Measurements from ENCODE around the gene PRC1. TPM values are rescaled to one million over a fixed set of nuclear protein-coding genes. Genes with fewer than 3 reads are reported as not detected.

PRC1 gene, protein sequence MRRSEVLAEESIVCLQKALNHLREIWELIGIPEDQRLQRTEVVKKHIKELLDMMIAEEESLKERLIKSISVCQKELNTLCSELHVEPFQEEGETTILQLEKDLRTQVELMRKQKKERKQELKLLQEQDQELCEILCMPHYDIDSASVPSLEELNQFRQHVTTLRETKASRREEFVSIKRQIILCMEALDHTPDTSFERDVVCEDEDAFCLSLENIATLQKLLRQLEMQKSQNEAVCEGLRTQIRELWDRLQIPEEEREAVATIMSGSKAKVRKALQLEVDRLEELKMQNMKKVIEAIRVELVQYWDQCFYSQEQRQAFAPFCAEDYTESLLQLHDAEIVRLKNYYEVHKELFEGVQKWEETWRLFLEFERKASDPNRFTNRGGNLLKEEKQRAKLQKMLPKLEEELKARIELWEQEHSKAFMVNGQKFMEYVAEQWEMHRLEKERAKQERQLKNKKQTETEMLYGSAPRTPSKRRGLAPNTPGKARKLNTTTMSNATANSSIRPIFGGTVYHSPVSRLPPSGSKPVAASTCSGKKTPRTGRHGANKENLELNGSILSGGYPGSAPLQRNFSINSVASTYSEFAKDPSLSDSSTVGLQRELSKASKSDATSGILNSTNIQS
- 10 to 100 TPM in 1 of 4 donors, 1 to 10 TPM in 3; 2.2 to 12.7 (median 4.5) TPM for total RNA-seq

DNA sequence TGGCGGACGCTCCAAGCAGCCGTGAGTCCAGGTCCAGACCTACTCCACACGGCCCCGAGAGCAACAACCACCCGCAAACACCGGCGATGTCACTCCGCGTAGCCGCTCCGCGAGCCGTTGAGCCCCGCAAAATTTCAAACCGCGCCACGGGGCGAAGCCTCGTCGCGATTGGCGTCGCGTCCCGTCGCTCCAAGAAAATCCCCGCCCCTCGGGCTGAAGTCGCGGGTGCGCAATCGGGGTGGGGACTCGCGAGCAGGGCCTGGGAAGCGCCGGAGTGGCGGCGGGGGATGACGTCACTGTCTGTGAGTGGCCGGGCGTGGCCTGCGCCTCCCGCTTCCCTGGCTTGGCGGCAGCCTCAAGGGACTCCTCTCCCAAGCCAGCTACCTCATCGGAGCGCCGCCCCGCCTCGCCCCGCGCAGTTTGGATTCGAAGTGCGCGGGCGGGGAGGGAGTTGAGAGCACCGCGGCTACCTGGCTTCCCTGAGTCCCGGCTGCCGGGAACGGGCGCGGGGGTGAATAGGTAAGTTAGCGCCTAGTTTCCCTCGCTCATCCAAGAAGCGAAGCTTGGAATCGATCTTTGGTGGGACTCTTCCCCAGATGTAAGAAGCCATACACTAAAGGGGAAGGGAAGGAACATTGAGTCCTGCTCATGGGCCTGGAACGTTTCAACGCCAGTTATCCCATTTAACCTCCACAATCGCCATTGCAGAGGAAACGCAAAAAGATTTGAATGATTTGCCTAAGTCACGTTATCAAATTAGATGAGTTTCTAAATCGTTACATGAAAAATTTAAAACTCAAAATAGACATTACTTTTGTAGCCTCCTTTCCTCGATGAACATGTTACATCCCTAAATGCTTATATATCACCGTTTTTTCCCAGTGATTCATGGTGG, at the start of gene PRC1:
Gene PRC1, minus strand, starts transcription at position 119 of the 895 bp plus-strand sequence. Its CDS starts 118 bp downstream, at position 1.
- WGBS, 2 donors (ENCODE audit: low coverage in 1 of 2) = 0 to 1% methylated on average over 12 to 22 of the region's 75 CpGs
- Histone ChIP-seq H3K4me1 (peaks cover 0 to 21% (median 0%) of the 10 kb centered on the region in 3 donors), H3K27ac (peak within 1 kb of the TSS; percentile 82 to 92 (median 88)), H3K4me3 (peak within 1 kb of the TSS; percentile 52 to 94), H3K36me3 (peaks cover 0 to 26% of the 10 kb centered on the region in 2 donors), H3K27me3 (no peaks in the 10 kb centered on the region), H3K9me3 (no peaks in the 10 kb centered on the region)
- TF ChIP-seq POLR2AphosphoS5 (IDR thresholded peaks at IDR 0.05) (peak; percentile 88), EP300 (IDR thresholded peaks at IDR 0.05) (no peak), POLR2A (IDR thresholded peaks at IDR 0.05) (peak; percentile 56 to 68)
- TF ChIP-seq, protein P1, sequence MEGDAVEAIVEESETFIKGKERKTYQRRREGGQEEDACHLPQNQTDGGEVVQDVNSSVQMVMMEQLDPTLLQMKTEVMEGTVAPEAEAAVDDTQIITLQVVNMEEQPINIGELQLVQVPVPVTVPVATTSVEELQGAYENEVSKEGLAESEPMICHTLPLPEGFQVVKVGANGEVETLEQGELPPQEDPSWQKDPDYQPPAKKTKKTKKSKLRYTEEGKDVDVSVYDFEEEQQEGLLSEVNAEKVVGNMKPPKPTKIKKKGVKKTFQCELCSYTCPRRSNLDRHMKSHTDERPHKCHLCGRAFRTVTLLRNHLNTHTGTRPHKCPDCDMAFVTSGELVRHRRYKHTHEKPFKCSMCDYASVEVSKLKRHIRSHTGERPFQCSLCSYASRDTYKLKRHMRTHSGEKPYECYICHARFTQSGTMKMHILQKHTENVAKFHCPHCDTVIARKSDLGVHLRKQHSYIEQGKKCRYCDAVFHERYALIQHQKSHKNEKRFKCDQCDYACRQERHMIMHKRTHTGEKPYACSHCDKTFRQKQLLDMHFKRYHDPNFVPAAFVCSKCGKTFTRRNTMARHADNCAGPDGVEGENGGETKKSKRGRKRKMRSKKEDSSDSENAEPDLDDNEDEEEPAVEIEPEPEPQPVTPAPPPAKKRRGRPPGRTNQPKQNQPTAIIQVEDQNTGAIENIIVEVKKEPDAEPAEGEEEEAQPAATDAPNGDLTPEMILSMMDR (IDR thresholded peaks at IDR 0.05) = no peak
- peak; percentile 100 for ATAC-seq

DNA sequence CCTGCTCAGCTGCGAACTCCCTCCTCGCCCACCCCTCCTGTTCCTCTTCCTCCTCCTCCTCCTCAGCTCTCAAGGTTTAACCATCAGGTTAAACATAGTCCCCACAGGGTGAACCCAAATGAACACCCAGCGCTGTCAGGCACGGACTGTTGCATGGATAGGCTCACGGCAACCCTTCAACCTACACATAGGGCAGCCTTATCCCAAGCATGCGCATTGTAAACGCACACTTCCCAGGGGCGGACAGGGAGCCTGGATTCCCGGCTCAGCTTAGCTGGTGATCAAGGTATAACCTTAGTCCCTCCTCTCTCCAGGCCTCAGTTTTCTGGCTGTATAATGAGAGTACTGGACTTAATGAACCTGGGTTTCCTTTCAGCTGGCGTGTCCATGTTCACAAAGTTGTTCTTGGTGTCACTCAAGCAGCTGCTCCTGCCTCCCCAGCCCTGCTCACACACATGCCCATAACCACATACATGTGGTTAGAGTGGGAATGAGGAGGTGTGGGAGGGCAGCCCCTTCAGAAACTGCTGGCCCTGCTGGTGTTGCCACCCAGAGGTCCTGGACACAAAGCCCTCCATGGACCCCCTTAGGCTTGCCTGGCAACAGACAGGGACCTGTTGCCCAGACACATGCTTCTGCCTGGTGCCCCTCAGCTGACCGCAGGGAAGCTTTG, 49.0 kb upstream of the PRC1 start:
- ATAC-seq = no peak
- WGBS, 2 donors (ENCODE audit: low coverage in 1 of 2) = 85 to 100% methylated on average over 3 to 5 of the region's 11 CpGs
- TF ChIP-seq POLR2AphosphoS5 (IDR thresholded peaks at IDR 0.05) (no peak), EP300 (IDR thresholded peaks at IDR 0.05) (no peak)
- TF ChIP-seq, protein P1 (IDR thresholded peaks at IDR 0.05) = no peak
- no peaks in the 10 kb centered on the region for H3K9me3 ChIP-seq
- no peaks in the 10 kb centered on the region for H3K4me1 ChIP-seq
- H3K27me3 ChIP-seq = peaks cover 23% of the 10 kb centered on the region
- H3K36me3 ChIP-seq = no peaks in the 10 kb centered on the region
- no peak overlapping the region for H3K27ac ChIP-seq
- no peak overlapping the region for H3K4me3 ChIP-seq

DNA sequence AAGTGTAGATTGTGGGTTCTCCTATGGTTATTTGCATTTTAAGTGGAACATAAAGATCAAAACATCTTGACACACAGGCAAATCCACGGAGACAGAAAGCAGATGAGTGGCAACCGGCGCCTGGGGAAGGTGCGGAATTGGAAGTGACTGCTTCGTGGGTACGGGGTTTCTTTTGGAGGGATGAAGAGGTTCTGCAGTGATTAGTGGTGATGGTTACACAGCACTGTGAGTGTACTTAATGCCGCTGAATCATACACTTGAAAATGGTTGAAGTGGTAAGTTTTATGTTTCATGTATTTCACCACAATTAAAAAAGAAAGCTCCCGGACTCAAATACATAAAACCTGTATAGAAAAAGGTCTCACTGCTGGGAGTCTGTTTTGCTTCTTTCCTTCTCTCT, 46.5 kb upstream of the PRC1 start:
- Histone ChIP-seq H3K4me1 (no peaks in the 10 kb centered on the region), H3K27ac (no peak overlapping the region), H3K36me3 (no peaks in the 10 kb centered on the region), H3K9me3 (no peaks in the 10 kb centered on the region), H3K27me3 (peaks cover 32% of the 10 kb centered on the region), H3K4me3 (no peak overlapping the region)
- TF ChIP-seq EP300 (IDR thresholded peaks at IDR 0.05) (no peak), POLR2AphosphoS5 (IDR thresholded peaks at IDR 0.05) (no peak), POLR2A (IDR thresholded peaks at IDR 0.05) (no peak)
- TF ChIP-seq, protein P1 (IDR thresholded peaks at IDR 0.05) = no peak
- ATAC-seq = no peak
- 78 to 81% methylated on average over 8 of the region's 8 CpGs for WGBS, 2 donors (ENCODE audit: low coverage in 1 of 2)

DNA sequence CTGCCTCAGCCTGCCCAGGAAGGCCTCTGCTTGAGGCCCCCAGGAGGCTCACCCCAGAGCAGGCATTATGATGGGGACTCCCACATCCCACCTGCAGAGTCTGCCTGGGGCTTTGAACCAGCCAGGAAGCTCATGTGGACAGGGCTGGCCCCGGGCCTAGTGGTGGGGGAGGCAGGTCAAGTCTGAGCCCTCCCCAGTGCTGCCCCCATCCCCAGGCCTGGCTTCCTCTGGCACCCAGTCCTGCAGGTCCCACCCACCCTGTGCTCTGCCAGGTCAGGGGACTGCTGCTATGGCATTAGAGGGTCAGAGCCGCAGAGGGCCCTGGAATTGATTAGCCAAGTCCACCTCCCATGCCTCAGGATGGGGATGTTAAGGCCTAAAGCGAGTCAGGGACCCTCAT, 45.7 kb upstream of the PRC1 start:
- Histone ChIP-seq H3K27ac (no peak overlapping the region), H3K9me3 (no peaks in the 10 kb centered on the region), H3K27me3 (peaks cover 34% of the 10 kb centered on the region), H3K36me3 (no peaks in the 10 kb centered on the region), H3K4me3 (no peak overlapping the region), H3K4me1 (no peaks in the 10 kb centered on the region)
- no CpG with 5 or more reads among the region's 3 CpGs for whole genome bisulfite sequencing, 2 donors (ENCODE audit: low coverage in 1 of 2)
- ATAC-seq = no peak
- TF ChIP-seq, protein P1 (IDR thresholded peaks at IDR 0.05) = no peak
- no peak for TF ChIP-seq POLR2A (IDR thresholded peaks at IDR 0.05)
- no peak for TF ChIP-seq POLR2AphosphoS5 (IDR thresholded peaks at IDR 0.05)
- no peak for TF ChIP-seq EP300 (IDR thresholded peaks at IDR 0.05)

Data from gastroesophageal sphincter (tissue), 4 donors.